Large intestine (tissue), 3 donors: Measurements from ENCODE around the gene AMOTL1. TPM values are rescaled to one million over a fixed set of nuclear protein-coding genes. Genes with fewer than 3 reads are reported as not detected.

Experiments
- DNase-seq, 2 donors: peaks; one replicate each; pipeline versions ENCODE4 v3.0.0 to v3.0.0-alpha.2; 2013
- H3K27ac ChIP-seq: one replicate; pipeline ENCODE4 v1.5.1; 2013; ENCODE audit warnings: low read length
- H3K27me3 ChIP-seq: 2 replicates; pipeline ENCODE4 v1.6.1; 2013; ENCODE audit warnings: low read length; ENCODE audit not compliant: control insufficient read depth, insufficient read depth
- H3K36me3 ChIP-seq: 2 replicates; pipeline ENCODE4 v1.6.1; 2013; ENCODE audit warnings: low read length; ENCODE audit not compliant: control insufficient read depth, insufficient read depth
- H3K4me1 ChIP-seq: one replicate; pipeline ENCODE4 v1.6.1; 2013; ENCODE audit warnings: low read length; ENCODE audit not compliant: control insufficient read depth, insufficient read depth
- H3K4me3 ChIP-seq: one replicate; pipeline ENCODE4 v1.5.1; 2013; ENCODE audit warnings: low read length
- H3K9me3 ChIP-seq: one replicate; pipeline ENCODE4 v1.6.1; 2013; ENCODE audit warnings: mild to moderate bottlenecking, low read depth, low read length, moderate library complexity; ENCODE audit not compliant: control insufficient read depth
- WGBS: methylation state at CpG from one replicate; pipeline ENCODE4 v1.1.5; 2013; ENCODE audit warnings: low lambda C conversion rate; ENCODE audit not compliant: insufficient coverage; 5-methylcytosine and 5-hydroxymethylcytosine counted together
- polyA plus RNA-seq: library from polyadenylated mRNA; unstranded; fragments of 120-200 nt; gene quantifications from one replicate; pipeline ENCODE4 v1.2.1, GENCODE V29; 2013

Gene AMOTL1
- polyA plus RNA-seq, 1 donor: 15.5 TPM

DNA sequence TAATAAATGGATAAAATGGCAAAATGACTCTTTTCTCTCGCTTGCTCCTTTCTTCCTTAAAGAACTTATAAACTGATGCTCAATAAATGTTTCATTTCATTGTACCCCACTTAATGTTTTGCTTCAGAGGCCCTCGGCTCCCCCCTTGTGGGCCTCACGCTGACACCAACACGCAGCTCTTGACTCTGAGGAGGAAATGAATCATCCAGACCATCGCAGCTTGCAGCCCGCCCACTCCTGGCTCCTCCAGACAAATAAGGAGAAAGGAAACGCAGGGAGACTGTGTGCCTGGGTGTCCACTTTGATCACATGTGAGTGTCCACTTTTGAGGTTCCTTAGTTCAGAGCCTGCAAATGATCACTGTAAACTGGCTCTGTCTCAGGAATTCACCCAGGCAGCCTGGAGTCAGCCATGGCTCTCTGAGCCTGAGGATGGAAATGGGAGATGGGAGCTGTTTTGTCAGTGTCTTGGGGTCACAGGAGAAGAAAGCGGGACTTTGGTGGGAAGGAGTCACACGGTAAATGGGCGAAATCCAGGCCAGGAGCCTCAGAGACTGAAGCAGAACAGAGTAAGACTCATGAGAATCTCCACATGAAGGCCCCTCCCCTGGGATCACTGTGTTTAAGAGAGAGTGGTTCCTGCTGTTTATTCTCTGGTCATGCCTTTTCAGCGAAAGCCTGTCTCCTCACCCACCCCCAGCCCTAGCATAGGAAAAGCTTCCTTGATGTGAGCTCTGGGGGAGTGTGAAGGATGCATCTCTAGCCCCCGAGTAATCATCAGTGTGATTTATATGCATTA is 108.7 kb downstream of the AMOTL1 start:
- Histone ChIP-seq H3K4me3 (no peak overlapping the region), H3K36me3 (peaks cover 28% of the 10 kb centered on the region), H3K4me1 (peaks cover 15% of the 10 kb centered on the region), H3K27ac (peak overlapping the region; percentile 56), H3K27me3 (no peaks in the 10 kb centered on the region), H3K9me3 (no peaks in the 10 kb centered on the region)
- no CpG with 5 or more reads among the region's 12 CpGs for WGBS
- DNase-seq: peak; percentile 57 to 72

- H3K4me1 ChIP-seq: peaks cover 15% of the 10 kb centered on the region
- H3K27ac ChIP-seq: peak overlapping the region; percentile 56
- no peak for DNase-seq
- H3K27me3 ChIP-seq: no peaks in the 10 kb centered on the region
- H3K9me3 ChIP-seq: no peaks in the 10 kb centered on the region
- H3K4me3 ChIP-seq: no peak overlapping the region
- 100% methylated on average over 2 of the region's 11 CpGs for WGBS
- H3K36me3 ChIP-seq: peaks cover 28% of the 10 kb centered on the region
These were observed 109.5 kb downstream of the AMOTL1 start for GRCh38 chr11:94877443-94878200.

- no peaks in the 10 kb centered on the region for H3K9me3 ChIP-seq
- no CpG with 5 or more reads among the region's 2 CpGs for WGBS
- peaks cover 5% of the 10 kb centered on the region for H3K4me1 ChIP-seq
- no peak for DNase-seq
- H3K36me3 ChIP-seq: peaks cover 23% of the 10 kb centered on the region
- H3K4me3 ChIP-seq: no peak overlapping the region
- no peaks in the 10 kb centered on the region for H3K27me3 ChIP-seq
- H3K27ac ChIP-seq: no peak overlapping the region
These were observed 110.8 kb downstream of the AMOTL1 start for GRCh38 chr11:94879006-94879405.

GRCh38 chr11:94880216-94880615 is 112.1 kb downstream of the AMOTL1 start:
- WGBS: no CpG with 5 or more reads among the region's 4 CpGs
- Histone ChIP-seq H3K27me3 (no peaks in the 10 kb centered on the region), H3K9me3 (no peaks in the 10 kb centered on the region), H3K27ac (no peak overlapping the region), H3K36me3 (peaks cover 19% of the 10 kb centered on the region), H3K4me3 (no peak overlapping the region), H3K4me1 (peaks cover 5% of the 10 kb centered on the region)
- no peak for DNase-seq

DNA sequence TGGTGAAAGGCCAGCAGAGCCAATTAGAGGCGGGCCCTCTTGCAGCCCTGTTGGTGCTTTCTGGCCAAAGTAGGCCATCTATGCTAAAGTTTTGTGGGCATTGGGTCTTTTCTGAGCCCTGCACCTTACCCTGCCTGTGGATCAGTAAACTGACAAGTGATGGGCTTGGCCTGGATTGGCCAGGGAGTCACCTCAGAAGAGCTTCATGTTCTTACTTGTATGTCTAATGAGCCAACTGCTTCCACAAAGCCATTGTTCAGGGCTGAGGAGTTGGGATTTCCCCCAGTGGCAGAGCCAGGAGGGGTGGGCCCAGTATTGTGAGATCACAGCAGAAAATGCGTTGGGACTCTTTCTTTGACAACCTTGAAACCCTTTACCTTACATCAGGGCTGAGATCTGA is 114.8 kb downstream of the AMOTL1 start:
- Histone ChIP-seq H3K4me3 (no peak overlapping the region), H3K4me1 (no peaks in the 10 kb centered on the region), H3K27ac (no peak overlapping the region), H3K36me3 (peaks cover 9% of the 10 kb centered on the region), H3K27me3 (no peaks in the 10 kb centered on the region), H3K9me3 (no peaks in the 10 kb centered on the region)
- no peak for DNase-seq
- no CpG with 5 or more reads among the region's 2 CpGs for WGBS

DNA sequence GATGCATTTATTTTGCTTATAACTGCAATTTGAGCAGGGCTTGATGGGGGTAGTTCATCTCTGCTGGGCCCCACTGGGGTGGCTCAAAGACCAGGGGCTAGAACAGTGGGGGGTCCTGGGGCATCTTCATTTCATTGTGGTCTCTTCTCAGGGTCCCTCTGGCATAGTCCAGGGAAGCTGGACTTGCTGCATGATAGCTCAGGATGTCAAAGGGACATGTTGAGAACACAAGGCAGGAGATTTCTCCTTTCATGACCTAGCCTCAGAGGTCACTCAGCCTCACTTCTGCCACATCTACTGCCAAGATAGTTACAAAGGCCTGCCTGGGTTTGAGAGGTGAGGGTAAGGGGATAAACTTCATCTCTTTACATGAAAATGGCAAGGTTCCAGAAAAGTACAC is 115.7 kb downstream of the AMOTL1 start:
- Histone ChIP-seq H3K4me1 (no peaks in the 10 kb centered on the region), H3K36me3 (peaks cover 8% of the 10 kb centered on the region), H3K27ac (no peak overlapping the region), H3K4me3 (no peak overlapping the region), H3K9me3 (no peaks in the 10 kb centered on the region), H3K27me3 (no peaks in the 10 kb centered on the region)
- no peak for DNase-seq

DNA sequence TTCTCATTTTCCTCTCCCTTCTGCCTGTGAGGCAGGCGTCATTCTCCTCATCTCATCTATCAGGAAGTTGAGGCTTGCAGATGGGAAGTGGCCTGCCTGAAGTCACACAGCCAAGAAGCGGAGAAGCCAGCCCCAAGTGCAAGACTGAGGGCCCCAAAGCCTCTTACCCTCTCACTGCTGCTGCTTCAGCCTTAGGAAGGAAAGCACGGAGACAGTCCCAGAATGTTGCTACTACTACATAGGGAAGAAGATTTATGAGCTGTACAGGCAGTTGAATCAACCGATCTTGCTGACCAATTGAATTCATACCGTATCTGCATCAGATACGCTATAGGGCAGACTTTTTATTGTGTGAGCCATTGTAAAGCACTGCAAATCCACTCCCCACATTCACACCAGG is 116.2 kb downstream of the AMOTL1 start:
- Histone ChIP-seq H3K36me3 (peaks cover 4% of the 10 kb centered on the region), H3K27ac (no peak overlapping the region), H3K9me3 (no peaks in the 10 kb centered on the region), H3K4me3 (no peak overlapping the region), H3K27me3 (no peaks in the 10 kb centered on the region), H3K4me1 (no peaks in the 10 kb centered on the region)
- no peak for DNase-seq
- no CpG with 5 or more reads among the region's 6 CpGs for WGBS

- WGBS: no CpG with 5 or more reads among the region's 5 CpGs
- H3K27me3 ChIP-seq: no peaks in the 10 kb centered on the region
- DNase-seq: no peak
- H3K4me1 ChIP-seq: no peaks in the 10 kb centered on the region
- no peak overlapping the region for H3K4me3 ChIP-seq
- H3K9me3 ChIP-seq: no peaks in the 10 kb centered on the region
- peaks cover 4% of the 10 kb centered on the region for H3K36me3 ChIP-seq
- H3K27ac ChIP-seq: no peak overlapping the region
These were observed 117.0 kb downstream of the AMOTL1 start for GRCh38 chr11:94885133-94885532.

- Histone ChIP-seq H3K27me3 (no peaks in the 10 kb centered on the region), H3K4me1 (no peaks in the 10 kb centered on the region), H3K4me3 (no peak overlapping the region), H3K36me3 (peaks cover 4% of the 10 kb centered on the region), H3K9me3 (no peaks in the 10 kb centered on the region), H3K27ac (no peak overlapping the region)
- DNase-seq: no peak
These were observed 117.4 kb downstream of the AMOTL1 start for GRCh38 chr11:94885581-94885980.

GRCh38 chr11:94888204-94888603 is 120.0 kb downstream of the AMOTL1 start:
- no peak overlapping the region for H3K4me3 ChIP-seq
- no peaks in the 10 kb centered on the region for H3K27me3 ChIP-seq
- no CpG with 5 or more reads among the region's 1 CpG for WGBS
- H3K9me3 ChIP-seq: peaks cover 7% of the 10 kb centered on the region
- no peaks in the 10 kb centered on the region for H3K36me3 ChIP-seq
- DNase-seq: no peak
- H3K4me1 ChIP-seq: no peaks in the 10 kb centered on the region
- H3K27ac ChIP-seq: no peak overlapping the region
